ENCODE measurements around the gene ACP2. TPM values are rescaled to one million over a fixed set of nuclear protein-coding genes. Genes with fewer than 3 reads are reported as not detected.

ACP2 gene
- total RNA-seq (10 to 100 TPM; 50.9 to 74.7 TPM), polyA plus RNA-seq (10 to 100 TPM; 40.6 to 70.8 TPM)
- long read RNA-seq, donor 1, transcript ACP2-201 (11 exons, 2,203 nt) = major isoform, 7 of 7 reads
- long read RNA-seq, donor 1, partial matches to known transcripts = 0 of 7 reads
- long read RNA-seq, donor 1, other reads (novel, unspliced or antisense) = 0 of 7 reads
- long read RNA-seq, donor 2, partial matches to known transcripts = 0 of 1 reads
- long read RNA-seq, donor 2, other reads (novel, unspliced or antisense) = 0 of 1 reads
- long read RNA-seq, donor 3, partial matches to known transcripts = 0 of 2 reads
- long read RNA-seq, donor 3, other reads (novel, unspliced or antisense) = 0 of 2 reads
- long read RNA-seq, donor 4, partial matches to known transcripts = 0 of 2 reads
- long read RNA-seq, donor 4, other reads (novel, unspliced or antisense) = 0 of 2 reads
- long read RNA-seq, donor 5, partial matches to known transcripts = 0 of 4 reads
- long read RNA-seq, donor 5, other reads (novel, unspliced or antisense) = 0 of 4 reads

GRCh38 chr11:47248664-47249377 is at the start of gene ACP2:
TSS of gene ACP2 (minus strand) at chr11:47248814. CDS start at chr11:47248789, 25 bp downstream.
- Histone ChIP-seq H3K9ac (ENCODE audit: insufficient read depth in 1 of 2, low read length in 2 of 2) (peak within 1 kb of the TSS; percentile 82 to 86), H3K27me3 (ENCODE audit: control insufficient read depth in 3 of 3, insufficient read depth in 3 of 3, low read length in 2 of 3) (no peaks in the 10 kb centered on the region), H3K9me3 (ENCODE audit: control insufficient read depth in 4 of 4, insufficient read depth in 3 of 4, low read length in 3 of 4) (no peaks in the 10 kb centered on the region), H3K27ac (ENCODE audit: low read depth in 1 of 2, low read length in 1 of 2) (peak within 1 kb of the TSS; percentile 76 to 94), H3K36me3 (ENCODE audit: control insufficient read depth in 4 of 4, insufficient read depth in 4 of 4, low read length in 4 of 4) (peaks cover 9 to 25% (median 13%) of the 10 kb centered on the region in 4 donors), H3K4me3 (peak within 1 kb of the TSS; percentile 92), H3K4me1 (ENCODE audit: control insufficient read depth in 5 of 5, insufficient read depth in 5 of 5, low read length in 5 of 5) (peaks cover 0 to 22% (median 10%) of the 10 kb centered on the region in 5 donors)
- WGBS, 2 donors = 0% methylated on average over 45 of the region's 45 CpGs
- peak; percentile 92 to 94 (median 93) for DNase-seq
- TF ChIP-seq CTCF (IDR thresholded peaks at IDR 0.05; ENCODE audit: control extremely low read depth, extremely low read depth) = no peak
- ATAC-seq (ENCODE audit: insufficient read depth, low FRiP score) = peak; percentile 92

- ATAC-seq (ENCODE audit: insufficient read depth, low FRiP score) (no peak), DNase-seq (no peak)
- Histone ChIP-seq H3K9me3 (ENCODE audit: control insufficient read depth in 4 of 4, insufficient read depth in 3 of 4, low read length in 3 of 4) (peaks cover 0 to 3% (median 1%) of the 10 kb centered on the region in 4 donors), H3K27me3 (ENCODE audit: control insufficient read depth in 3 of 3, insufficient read depth in 3 of 3, low read length in 2 of 3) (no peaks in the 10 kb centered on the region), H3K4me3 (no peak overlapping the region), H3K36me3 (ENCODE audit: control insufficient read depth in 4 of 4, insufficient read depth in 4 of 4, low read length in 4 of 4) (peaks cover 44 to 54% (median 49%) of the 10 kb centered on the region in 4 donors), H3K4me1 (ENCODE audit: control insufficient read depth in 5 of 5, insufficient read depth in 5 of 5, low read length in 5 of 5) (no peaks in the 10 kb centered on the region), H3K27ac (ENCODE audit: low read depth in 1 of 2, low read length in 1 of 2) (no peak overlapping the region), H3K9ac (ENCODE audit: insufficient read depth in 1 of 2, low read length in 2 of 2) (no peak overlapping the region)
- WGBS, 2 donors = 92 to 97% methylated on average over 4 of the region's 4 CpGs
- no peak for TF ChIP-seq CTCF (IDR thresholded peaks at IDR 0.05; ENCODE audit: control extremely low read depth, extremely low read depth)
Measured at GRCh38 chr11:47296045-47296444, 47.4 kb upstream of the ACP2 start.

- no peak for DNase-seq
- Histone ChIP-seq H3K4me1 (ENCODE audit: control insufficient read depth in 5 of 5, insufficient read depth in 5 of 5, low read length in 5 of 5) (no peaks in the 10 kb centered on the region), H3K9ac (ENCODE audit: insufficient read depth in 1 of 2, low read length in 2 of 2) (no peak overlapping the region), H3K4me3 (no peak overlapping the region), H3K27me3 (ENCODE audit: control insufficient read depth in 3 of 3, insufficient read depth in 3 of 3, low read length in 2 of 3) (no peaks in the 10 kb centered on the region), H3K36me3 (ENCODE audit: control insufficient read depth in 4 of 4, insufficient read depth in 4 of 4, low read length in 4 of 4) (peaks cover 49 to 60% (median 52%) of the 10 kb centered on the region in 4 donors), H3K27ac (ENCODE audit: low read depth in 1 of 2, low read length in 1 of 2) (no peak overlapping the region), H3K9me3 (ENCODE audit: control insufficient read depth in 4 of 4, insufficient read depth in 3 of 4, low read length in 3 of 4) (peaks cover 0 to 3% (median 1%) of the 10 kb centered on the region in 4 donors)
- no peak for ATAC-seq (ENCODE audit: insufficient read depth, low FRiP score)
- no peak for TF ChIP-seq CTCF (IDR thresholded peaks at IDR 0.05; ENCODE audit: control extremely low read depth, extremely low read depth)
- 92 to 95% methylated on average over 5 of the region's 5 CpGs for WGBS, 2 donors
Measured at GRCh38 chr11:47295385-47295784, 46.8 kb upstream of the ACP2 start.

All from lung (tissue), 16 donors.